GM10248 (cell line): ENCODE data around the gene TAS1R2.

Experiments
- CTCF ChIA-PET: fragments of 300-600 bp; sonication (Branson Sonifier 250); formaldehyde crosslinking; extraction: SDS; loops from one replicate; lab custom pipeline; 2021; ENCODE audit warnings: antibody characterized with exemption; lab: Yijun Ruan, JAX
- POLR2A ChIA-PET: fragments of 350-650 bp; sonication (Branson Sonifier 250); formaldehyde crosslinking; extraction: SDS; loops from one replicate; lab custom pipeline; 2020; ENCODE audit warnings: antibody characterized with exemption; lab: Yijun Ruan, JAX
- DNase-seq: peaks from one replicate; pipeline ENCODE4 v3.0.0; 2012; ENCODE audit errors: extremely low spot score
- TF ChIP-seq, protein P1 (sequence below): IDR thresholded peaks from 2 replicates; pipeline ENCODE4 v1.5.1; 2012; ENCODE audit warnings: mild to moderate bottlenecking, low read depth; ENCODE audit errors: extremely low read depth, missing control alignments, control extremely low read depth

Gene TAS1R2

DNA sequence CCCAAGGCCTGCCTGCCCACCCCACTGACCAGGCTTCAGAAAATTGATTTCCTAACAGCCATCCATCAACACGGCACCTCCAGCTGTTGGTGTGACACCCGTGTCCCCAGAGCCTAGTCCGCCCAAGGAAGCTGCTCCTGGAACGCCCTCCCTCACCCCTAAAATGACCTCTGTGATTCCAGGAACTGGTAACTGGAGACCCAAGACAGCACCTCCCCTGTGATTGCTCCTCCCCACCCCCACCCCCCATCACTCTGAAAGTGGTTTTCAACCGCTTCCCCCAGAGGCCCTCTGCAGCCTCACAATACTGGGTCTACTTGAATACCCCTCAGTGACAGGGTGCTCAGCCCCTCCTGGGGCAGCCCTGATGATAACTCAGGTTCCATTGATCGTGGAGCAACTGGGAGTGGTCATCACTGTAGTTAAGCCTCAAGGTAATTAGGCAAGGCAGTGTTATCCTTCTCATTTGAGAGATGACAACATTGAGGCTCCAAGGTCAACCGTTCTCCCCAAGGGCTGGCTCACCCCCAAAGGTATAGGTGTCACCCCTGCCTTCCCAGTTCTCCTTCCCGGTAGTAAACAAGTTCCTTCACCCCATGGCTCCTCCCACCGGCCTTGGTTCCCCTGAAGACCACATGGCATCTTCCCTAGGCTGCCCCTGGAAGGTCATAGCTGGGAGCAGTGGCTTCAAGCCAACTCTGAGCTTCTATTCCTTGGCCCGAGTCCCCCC lies 52.0 kb downstream of the TAS1R2 start:
- DNase-seq, result no peak
- TF ChIP-seq, protein P1, sequence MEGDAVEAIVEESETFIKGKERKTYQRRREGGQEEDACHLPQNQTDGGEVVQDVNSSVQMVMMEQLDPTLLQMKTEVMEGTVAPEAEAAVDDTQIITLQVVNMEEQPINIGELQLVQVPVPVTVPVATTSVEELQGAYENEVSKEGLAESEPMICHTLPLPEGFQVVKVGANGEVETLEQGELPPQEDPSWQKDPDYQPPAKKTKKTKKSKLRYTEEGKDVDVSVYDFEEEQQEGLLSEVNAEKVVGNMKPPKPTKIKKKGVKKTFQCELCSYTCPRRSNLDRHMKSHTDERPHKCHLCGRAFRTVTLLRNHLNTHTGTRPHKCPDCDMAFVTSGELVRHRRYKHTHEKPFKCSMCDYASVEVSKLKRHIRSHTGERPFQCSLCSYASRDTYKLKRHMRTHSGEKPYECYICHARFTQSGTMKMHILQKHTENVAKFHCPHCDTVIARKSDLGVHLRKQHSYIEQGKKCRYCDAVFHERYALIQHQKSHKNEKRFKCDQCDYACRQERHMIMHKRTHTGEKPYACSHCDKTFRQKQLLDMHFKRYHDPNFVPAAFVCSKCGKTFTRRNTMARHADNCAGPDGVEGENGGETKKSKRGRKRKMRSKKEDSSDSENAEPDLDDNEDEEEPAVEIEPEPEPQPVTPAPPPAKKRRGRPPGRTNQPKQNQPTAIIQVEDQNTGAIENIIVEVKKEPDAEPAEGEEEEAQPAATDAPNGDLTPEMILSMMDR, result no peak

DNA sequence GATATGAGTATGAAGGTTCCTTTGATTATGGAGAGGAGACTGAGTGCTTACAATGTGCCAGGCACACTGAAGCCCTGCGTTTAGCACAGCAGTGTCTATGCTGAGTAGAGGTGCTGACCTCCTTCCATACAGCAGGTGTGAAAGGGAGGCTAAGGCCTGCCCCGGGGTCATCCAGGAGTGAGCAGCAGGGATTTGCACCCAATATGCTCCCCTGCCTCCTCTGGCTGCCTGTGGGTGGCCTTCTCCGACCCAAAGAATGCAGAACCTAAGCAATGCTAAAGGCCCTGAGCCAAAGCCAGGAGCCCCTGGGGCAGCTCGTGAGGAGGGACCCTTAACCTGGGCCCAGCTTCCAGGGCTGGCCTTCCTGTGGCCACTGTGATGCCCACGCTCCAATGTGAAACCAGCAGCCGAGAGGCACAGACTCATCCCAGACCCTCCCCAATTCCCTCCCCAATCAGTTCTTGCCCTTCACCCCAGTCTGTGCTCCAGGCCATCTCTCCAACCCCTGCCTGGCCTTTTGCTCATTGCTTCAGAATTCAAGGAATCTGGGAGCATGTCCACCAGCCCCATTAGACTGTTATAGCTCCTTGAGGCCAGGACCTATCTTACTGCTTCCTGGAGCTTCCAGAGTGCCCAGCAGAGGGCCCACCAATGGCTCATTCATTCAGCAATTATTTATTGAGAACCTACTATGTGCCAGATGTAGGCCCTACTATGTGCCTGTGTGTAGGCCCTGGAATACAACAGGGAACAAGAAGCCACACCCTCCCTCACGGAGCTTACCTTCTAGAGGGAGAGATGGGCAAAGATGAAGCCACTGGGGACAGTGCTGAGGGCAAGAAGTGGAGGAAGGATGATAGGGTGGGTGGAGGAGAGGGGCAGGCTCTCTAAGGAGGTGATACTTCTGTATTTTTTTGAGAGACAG lies 53.3 kb downstream of the TAS1R2 start:
- DNase-seq, result no peak
- TF ChIP-seq, protein P1, result no peak
- POLR2A ChIA-PET, result no interaction called here
- CTCF ChIA-PET, result no interaction called here

More for the DNA sequence above, 52.0 kb downstream of the TAS1R2 start:
- ChIA-PET CTCF (interaction anchor here (0.6 to 1.4 kb wide), 3 partner anchors 14 to 898 kb away, joined by 3 to 6 read pairs (median 5); no protein-coding TSS in a partner anchor), POLR2A (no interaction called here)

DNA sequence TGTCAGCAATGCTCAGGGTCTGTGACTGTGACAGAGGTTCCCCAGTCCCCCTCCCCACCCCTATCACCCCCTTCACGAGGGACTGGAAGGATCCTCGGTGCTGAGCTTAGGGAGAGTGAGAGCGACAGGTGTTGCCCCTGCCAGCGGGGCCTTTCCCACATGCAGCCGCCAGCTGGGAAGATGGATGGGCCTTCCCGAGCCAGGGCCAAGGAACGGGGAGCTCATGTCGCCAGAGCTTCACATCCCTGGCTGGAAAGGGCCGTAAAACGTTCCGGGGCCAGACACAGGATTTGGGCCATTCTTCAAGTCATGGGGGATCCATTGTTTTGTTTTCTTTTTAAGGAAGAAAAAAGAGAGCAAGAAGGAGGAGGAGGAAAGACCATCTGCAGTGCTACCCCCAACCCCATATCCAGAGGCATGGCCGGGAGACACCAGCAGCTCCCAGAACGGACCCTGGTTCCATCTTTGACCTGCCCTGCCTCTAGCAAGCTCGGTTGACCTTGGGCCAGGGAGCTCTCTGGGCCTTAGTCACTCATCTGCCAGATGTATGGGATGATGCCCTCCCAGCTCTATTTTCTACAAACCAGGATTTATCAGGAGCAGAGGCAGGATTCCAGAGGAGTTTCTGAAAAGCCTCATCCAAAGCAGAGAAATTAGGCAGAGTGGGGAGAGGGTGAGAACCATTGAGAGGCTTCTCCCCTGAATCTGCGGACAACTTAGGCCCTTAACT lies 54.1 kb downstream of the TAS1R2 start:
- CTCF ChIA-PET, result interaction anchor here (1.0 kb wide), 1 partner anchor 18 kb away, joined by 3 read pairs; no protein-coding TSS in a partner anchor
- TF ChIP-seq, protein P1, result no peak
- no peak for DNase-seq
- POLR2A ChIA-PET, result no interaction called here

DNA sequence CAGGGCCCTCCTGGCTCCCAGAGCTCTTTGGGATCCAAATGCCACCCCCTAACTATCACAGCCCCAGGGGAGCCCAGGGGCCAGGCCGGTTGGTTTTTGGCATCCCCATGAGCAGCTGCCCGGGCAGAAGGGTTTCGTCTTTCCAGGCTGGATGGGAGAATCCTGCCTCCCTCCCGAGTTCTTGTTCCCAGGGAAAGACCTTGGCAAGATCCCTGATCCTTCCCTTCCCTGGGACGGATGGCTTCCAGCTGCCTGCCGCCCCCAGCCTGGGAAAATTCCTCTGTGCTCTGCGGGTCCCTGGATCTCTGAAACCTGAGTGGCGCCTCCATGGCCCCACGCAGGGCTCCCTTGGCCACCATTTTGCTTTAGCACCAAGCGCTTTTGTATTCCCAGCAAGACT lies 55.6 kb downstream of the TAS1R2 start:
- no peak for DNase-seq
- TF ChIP-seq, protein P1, result no peak
- CTCF ChIA-PET, result no interaction called here
- POLR2A ChIA-PET, result no interaction called here

DNA sequence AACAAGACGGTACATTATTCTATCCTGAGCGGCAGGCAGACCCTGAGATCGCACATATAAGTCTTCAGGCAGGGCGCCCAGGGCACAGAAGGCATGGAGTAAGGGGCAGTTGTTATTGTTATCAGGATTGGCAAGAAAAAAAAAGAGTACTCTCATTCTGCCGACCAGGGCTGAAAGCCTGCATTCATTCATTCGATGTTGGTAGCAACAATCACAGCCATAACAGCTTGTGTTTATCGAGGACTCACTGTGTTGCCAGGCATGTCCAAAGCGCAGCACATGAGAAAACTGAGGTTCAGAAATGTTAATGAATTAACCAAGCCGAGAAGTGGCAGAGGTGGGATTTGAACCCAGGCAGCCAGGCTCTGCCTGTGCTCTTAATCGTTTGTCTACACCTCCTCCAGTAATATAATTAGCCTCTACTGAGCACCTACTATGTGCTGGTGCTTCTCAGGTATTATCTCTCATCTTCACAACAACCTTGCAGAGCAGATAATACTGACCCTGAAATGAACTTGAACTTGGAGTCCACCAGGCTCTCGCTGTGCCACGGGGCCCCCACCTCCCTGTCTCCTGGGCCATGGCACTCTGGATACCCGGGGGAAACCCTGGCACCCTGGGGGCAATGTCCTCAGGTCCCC lies 56.2 kb downstream of the TAS1R2 start:
- CTCF ChIA-PET, result no interaction called here
- no peak for DNase-seq
- POLR2A ChIA-PET, result no interaction called here
- TF ChIP-seq, protein P1, result no peak
